ENCODE data around the gene C10orf90. TPM values are rescaled to one million over a fixed set of nuclear protein-coding genes. Genes with fewer than 3 reads are reported as not detected.

The C10orf90 gene
- total RNA-seq, 1 donor from 2014 or later: not detected

DNA sequence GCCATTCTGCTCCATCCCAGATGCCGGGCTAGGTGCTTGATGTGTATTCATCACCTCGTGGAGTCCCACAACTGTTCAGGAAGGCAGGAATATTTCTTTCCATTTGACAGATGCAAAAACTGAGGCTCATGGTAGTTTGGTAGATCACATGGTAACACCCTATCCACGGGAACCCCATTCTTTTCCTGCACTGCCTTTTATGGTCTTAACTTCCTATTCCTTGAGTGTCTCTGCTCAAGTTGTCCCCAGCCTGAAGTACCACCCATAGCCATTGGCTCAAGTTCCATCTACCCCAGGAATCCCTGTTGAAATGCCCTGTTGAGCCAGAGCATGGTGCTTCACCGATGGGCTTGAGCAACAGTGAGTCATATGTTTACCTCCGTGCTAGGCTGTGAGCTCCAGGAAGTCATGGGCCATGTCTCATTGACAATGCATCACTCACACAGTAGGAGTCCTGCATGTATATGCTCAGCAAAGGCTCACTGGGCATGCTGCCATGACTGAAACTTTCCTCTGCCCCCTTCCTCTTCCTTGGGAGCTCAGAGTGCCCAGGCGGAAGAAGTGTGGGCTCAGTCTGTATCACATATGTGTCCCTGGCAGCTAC is 210.5 kb downstream of the C10orf90 start:
- H3K9me3 Mint-ChIP-seq: peaks cover 5% of the 10 kb centered on the region
- H3K36me3 Mint-ChIP-seq (ENCODE audit: low read depth): no peaks in the 10 kb centered on the region
- intact Hi-C loops (cut with micrococcal nuclease): no loop called here
- H3K27me3 Mint-ChIP-seq (ENCODE audit: insufficient read depth): no peaks in the 10 kb centered on the region
- H3K4me1 Mint-ChIP-seq (ENCODE audit: low read depth): no peaks in the 10 kb centered on the region
- no peak overlapping the region for H3K27ac Mint-ChIP-seq
- no peak overlapping the region for H3K4me3 Mint-ChIP-seq
- no peak for DNase-seq (ENCODE audit: low spot score)

DNA sequence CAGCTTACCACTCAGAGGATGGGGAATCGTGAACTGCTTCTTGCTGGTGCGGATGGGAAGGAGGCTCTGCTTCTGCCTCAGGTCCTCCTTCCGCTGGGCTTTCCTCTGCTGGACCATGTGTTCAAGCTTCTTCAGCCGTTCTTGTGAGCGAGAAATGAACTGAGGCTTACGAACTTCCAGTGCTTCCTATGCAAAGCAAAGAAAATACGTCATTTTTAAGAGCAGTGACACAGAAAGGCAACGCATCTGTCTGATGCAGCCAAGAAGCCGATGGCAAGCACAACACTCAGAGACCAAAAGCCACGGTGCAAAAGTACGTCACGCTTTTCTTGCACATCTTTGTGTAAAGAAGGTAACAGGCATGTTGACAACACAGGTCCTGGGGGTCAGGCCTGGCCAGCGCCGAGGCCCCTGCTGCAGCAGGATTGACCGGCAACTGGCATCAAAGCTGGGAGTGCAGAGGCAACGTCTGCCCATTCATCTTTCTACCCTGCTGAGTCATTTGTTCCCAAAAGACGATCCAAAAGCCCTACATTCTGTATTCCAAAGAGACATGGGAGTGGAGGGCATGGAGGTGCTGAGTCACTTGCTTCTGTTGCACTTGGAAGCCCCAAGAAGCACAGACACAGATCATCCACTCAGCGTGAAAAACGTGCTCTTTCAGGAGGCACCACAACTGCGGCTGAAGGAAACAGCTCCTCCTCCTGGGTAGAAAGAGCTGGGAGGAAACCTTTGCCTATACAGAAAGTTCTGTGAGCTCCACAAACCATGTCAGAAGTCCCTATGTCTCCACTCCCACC is 211.3 kb downstream of the C10orf90 start:
- no peaks in the 10 kb centered on the region for H3K36me3 Mint-ChIP-seq (ENCODE audit: low read depth)
- no peak overlapping the region for H3K4me3 Mint-ChIP-seq
- H3K27me3 Mint-ChIP-seq (ENCODE audit: insufficient read depth): no peaks in the 10 kb centered on the region
- no peaks in the 10 kb centered on the region for H3K4me1 Mint-ChIP-seq (ENCODE audit: low read depth)
- no peak for DNase-seq (ENCODE audit: low spot score)
- intact Hi-C loops (cut with micrococcal nuclease): no loop called here
- peaks cover 5% of the 10 kb centered on the region for H3K9me3 Mint-ChIP-seq
- no peak overlapping the region for H3K27ac Mint-ChIP-seq

DNA sequence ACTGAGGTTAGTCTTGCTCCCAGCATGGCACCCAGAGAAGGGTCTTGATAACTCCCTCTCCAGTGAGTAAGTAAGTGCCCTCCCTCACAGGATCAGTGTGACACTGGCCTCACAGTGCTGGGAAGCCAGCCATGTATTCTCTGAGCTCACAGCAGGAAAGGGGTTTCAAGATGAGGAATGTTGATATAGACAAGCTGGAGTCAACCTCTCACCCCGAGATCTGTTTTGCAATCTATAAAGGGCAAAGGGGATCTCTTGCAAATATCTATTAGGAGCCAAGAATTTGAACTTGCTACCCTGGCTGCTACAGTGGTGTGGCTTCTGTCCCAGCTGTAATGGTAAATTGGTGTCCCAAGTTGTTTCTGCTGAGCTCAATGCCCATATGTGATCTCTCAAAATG is 212.0 kb downstream of the C10orf90 start:
- no peak overlapping the region for H3K27ac Mint-ChIP-seq
- no peak overlapping the region for H3K4me3 Mint-ChIP-seq
- DNase-seq (ENCODE audit: low spot score): no peak
- intact Hi-C loops (cut with micrococcal nuclease): no loop called here
- H3K27me3 Mint-ChIP-seq (ENCODE audit: insufficient read depth): no peaks in the 10 kb centered on the region
- H3K9me3 Mint-ChIP-seq: peaks cover 5% of the 10 kb centered on the region
- no peaks in the 10 kb centered on the region for H3K4me1 Mint-ChIP-seq (ENCODE audit: low read depth)
- H3K36me3 Mint-ChIP-seq (ENCODE audit: low read depth): no peaks in the 10 kb centered on the region

DNA sequence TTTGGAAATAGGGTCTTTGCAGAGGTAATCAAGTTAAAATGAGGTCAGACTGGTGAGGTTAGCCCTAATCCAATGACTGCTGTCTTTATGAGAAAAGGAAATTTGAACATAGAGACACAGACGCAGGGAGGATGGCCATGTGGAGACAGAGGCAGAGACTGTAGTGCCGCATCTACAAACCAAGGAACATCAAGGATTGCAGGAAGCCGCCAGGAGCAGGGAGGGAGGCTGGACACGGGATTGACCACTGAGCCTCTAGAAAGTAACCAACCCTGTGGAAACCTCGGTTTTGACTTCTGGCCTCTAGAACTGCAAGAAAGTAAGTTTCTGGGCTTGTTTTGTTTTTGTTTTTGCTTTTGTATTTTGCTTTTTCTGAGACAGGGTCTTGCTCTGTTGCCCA is 213.9 kb downstream of the C10orf90 start:
- Mint-ChIP-seq H3K4me1 (ENCODE audit: low read depth) (no peaks in the 10 kb centered on the region), H3K36me3 (ENCODE audit: low read depth) (no peaks in the 10 kb centered on the region)

DNA sequence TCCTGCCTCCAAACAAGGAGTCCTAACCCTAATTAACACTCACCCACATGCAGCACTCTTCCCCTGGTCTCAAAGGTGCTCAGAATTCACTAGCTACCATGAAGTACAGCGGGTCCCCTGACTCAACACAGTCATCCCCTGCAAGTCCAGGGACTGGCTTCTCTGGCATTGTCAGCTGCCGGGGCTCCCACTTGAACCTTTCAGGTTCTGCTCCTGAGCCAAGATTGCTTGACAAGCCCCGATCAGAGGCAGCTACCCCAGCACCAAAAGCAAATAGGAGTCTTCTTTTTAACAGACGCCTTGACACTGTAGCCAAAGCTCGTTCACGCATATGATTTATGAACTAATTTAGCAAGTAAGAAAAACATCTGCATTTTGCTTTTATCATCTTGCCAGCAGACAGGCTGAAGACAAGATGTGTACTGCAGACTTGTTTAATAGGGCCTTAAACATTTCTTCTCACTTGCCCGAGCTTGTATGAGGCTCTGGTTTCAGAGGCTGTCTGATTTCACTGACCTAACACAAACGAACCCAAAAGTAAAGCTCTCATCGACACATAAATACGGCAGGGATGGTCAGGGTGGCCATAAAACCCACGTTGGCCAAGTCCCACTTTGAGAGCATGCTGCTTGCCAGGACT is 214.6 kb downstream of the C10orf90 start:
- H3K36me3 Mint-ChIP-seq (ENCODE audit: low read depth): no peaks in the 10 kb centered on the region

More for the DNA sequence above, 213.9 kb downstream of the C10orf90 start:
- no peak for DNase-seq (ENCODE audit: low spot score)
- Mint-ChIP-seq H3K27ac (no peak overlapping the region), H3K4me3 (no peak overlapping the region), H3K9me3 (no peaks in the 10 kb centered on the region), H3K27me3 (ENCODE audit: insufficient read depth) (no peaks in the 10 kb centered on the region)
- intact Hi-C loops (cut with micrococcal nuclease): no loop called here

DNA sequence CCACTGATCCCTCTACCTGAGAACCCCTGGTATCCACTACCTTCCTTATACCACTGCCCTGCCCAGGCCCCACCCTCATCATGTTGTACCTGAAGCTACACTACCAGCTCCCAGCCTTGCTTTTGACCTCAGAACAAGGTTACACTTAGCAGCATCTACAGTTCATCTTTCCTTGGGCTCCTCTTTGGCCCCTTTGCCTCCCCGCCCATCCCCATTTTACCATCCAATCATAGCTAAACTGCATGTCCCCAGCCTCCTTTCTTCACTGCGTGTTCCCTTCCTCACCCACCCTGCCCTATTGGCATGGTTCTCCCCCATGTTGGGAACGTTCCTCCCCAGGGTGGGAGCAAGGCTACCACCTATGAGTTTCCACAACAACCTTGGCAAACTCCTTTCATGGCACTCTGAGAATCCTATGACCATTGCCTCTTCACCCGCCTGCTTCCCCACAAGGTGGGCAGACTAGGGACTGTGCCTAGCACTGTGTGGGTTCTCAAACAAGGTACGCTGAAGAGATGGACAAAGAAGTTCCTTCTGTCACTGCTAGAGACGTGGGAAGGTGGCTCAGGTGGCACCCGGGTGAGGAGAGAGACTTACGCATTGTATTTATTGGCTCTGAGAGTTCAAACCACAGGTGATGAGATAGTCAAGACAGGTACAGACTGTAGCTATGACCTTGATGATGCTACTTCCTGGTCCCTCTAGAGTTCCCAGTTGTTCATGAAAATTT is 215.3 kb downstream of the C10orf90 start:
- H3K4me3 Mint-ChIP-seq: no peak overlapping the region
- DNase-seq (ENCODE audit: low spot score): no peak
- H3K9me3 Mint-ChIP-seq: no peaks in the 10 kb centered on the region
- no peaks in the 10 kb centered on the region for H3K27me3 Mint-ChIP-seq (ENCODE audit: insufficient read depth)
- intact Hi-C loops (cut with micrococcal nuclease): no loop called here
- no peaks in the 10 kb centered on the region for H3K4me1 Mint-ChIP-seq (ENCODE audit: low read depth)
- no peaks in the 10 kb centered on the region for H3K36me3 Mint-ChIP-seq (ENCODE audit: low read depth)
- H3K27ac Mint-ChIP-seq: no peak overlapping the region

More for the DNA sequence above, 214.6 kb downstream of the C10orf90 start:
- Mint-ChIP-seq H3K27me3 (ENCODE audit: insufficient read depth) (no peaks in the 10 kb centered on the region), H3K4me3 (no peak overlapping the region), H3K9me3 (no peaks in the 10 kb centered on the region), H3K4me1 (ENCODE audit: low read depth) (no peaks in the 10 kb centered on the region), H3K27ac (no peak overlapping the region)
- no peak for DNase-seq (ENCODE audit: low spot score)
- intact Hi-C loops (cut with micrococcal nuclease): no loop called here

DNA sequence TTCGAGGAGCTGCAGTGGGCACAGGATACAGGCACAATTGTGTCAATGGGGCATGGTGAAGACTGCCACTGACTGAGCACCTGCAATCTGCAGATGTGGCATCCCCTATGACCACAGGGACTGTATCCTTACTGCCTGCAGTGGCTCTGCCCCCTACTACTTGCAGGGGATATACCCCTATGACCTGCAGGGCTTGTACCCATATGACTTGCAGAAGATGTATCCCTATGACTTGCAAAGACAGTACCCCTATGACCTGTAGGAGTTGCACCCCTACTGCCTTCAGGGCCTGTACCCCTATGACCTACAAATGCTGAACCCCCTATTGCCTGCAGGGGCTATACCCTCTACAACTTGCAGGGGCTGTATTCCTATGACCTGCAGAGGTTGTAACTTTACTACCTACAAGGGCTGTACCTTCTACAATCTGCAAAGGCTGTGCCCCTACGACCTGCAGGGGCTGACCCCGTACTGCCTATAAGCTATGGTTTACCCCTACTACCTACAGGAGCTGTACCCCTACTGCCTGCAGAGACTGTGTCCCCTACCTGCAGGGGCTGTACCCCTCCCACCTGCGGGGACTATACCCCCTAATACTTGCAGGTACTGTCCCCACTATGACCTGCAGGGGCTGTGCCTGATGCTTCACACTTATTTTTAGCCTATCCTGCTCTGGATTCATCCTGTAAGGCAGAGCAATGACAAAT is 216.3 kb downstream of the C10orf90 start:
- Mint-ChIP-seq H3K9me3 (no peaks in the 10 kb centered on the region), H3K4me3 (no peak overlapping the region), H3K36me3 (ENCODE audit: low read depth) (no peaks in the 10 kb centered on the region), H3K27ac (no peak overlapping the region), H3K27me3 (ENCODE audit: insufficient read depth) (no peaks in the 10 kb centered on the region), H3K4me1 (ENCODE audit: low read depth) (no peaks in the 10 kb centered on the region)
- intact Hi-C loops (cut with micrococcal nuclease): no loop called here
- no peak for DNase-seq (ENCODE audit: low spot score)

DNA sequence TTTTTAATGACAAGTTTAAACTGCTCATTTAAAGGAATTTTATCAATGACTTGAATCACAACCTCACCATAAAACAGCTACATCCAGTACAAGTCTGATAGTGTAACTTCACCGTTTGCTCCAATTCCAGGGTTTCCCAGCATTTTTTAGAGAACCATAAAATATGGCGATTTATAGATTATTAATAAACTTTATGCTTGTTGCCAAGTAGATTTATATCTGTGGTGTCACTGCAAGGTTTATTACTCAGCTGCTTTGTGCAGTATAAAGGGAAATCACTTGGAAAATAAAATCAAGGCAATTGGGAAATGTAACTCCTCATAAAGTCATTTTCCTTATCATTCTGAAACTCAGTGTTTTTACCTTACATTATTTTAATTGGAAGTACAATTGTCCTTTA is 218.2 kb downstream of the C10orf90 start:
- Mint-ChIP-seq H3K4me1 (ENCODE audit: low read depth) (no peaks in the 10 kb centered on the region), H3K36me3 (ENCODE audit: low read depth) (no peaks in the 10 kb centered on the region), H3K27ac (no peak overlapping the region), H3K27me3 (ENCODE audit: insufficient read depth) (no peaks in the 10 kb centered on the region), H3K9me3 (no peaks in the 10 kb centered on the region), H3K4me3 (no peak overlapping the region)
- intact Hi-C loops (cut with micrococcal nuclease): no loop called here
- DNase-seq (ENCODE audit: low spot score): no peak

DNA sequence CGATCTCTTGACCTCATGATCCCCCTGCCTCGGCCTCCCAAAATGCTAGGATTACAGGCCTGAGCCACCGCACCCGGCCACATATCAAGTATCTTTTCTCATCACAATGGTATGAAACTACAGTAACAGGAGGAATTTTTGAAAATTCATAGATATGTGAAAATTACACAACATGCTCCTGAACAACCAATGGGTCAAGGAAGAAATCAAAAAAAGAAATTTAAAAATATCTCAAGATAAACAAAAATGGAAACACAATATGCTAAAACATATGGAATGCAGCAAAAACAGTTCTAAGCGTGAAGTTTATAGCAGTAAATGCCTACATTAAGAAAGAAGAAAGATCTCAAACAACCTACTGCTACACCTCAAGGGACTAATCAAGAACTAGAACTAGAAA is 222.4 kb downstream of the C10orf90 start:
- DNase-seq (ENCODE audit: low spot score): no peak
- intact Hi-C loops (cut with micrococcal nuclease): no loop called here
- H3K27me3 Mint-ChIP-seq (ENCODE audit: insufficient read depth): no peaks in the 10 kb centered on the region
- no peak overlapping the region for H3K4me3 Mint-ChIP-seq
- no peak overlapping the region for H3K27ac Mint-ChIP-seq
- no peaks in the 10 kb centered on the region for H3K4me1 Mint-ChIP-seq (ENCODE audit: low read depth)
- H3K36me3 Mint-ChIP-seq (ENCODE audit: low read depth): no peaks in the 10 kb centered on the region
- H3K9me3 Mint-ChIP-seq: no peaks in the 10 kb centered on the region

DNA sequence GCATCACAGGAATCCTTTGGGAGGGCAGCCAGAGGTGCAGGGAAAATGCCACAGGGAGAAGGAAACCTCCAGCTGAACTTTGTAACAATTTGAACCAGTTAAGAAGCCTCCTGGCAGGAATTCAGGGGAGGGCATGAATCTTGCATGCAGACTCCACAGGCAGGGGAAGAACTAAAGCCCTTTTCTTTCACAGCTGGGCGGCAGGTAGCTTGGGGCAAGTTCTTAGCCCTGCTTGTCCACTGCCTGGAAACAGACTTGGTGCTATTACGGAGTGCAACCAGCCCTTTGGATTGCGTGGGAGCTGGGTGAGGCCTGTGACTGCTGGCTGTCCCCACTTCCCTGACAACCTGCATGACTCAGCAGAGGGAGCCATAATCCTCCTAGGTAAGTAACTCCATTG is 230.6 kb downstream of the C10orf90 start:
- no peak overlapping the region for H3K4me3 Mint-ChIP-seq
- no peaks in the 10 kb centered on the region for H3K27me3 Mint-ChIP-seq (ENCODE audit: insufficient read depth)
- H3K4me1 Mint-ChIP-seq (ENCODE audit: low read depth): no peaks in the 10 kb centered on the region
- no peak overlapping the region for H3K27ac Mint-ChIP-seq
- no peak for DNase-seq (ENCODE audit: low spot score)
- intact Hi-C loops (cut with micrococcal nuclease): no loop called here
- no peaks in the 10 kb centered on the region for H3K9me3 Mint-ChIP-seq
- H3K36me3 Mint-ChIP-seq (ENCODE audit: low read depth): no peaks in the 10 kb centered on the region

DNA sequence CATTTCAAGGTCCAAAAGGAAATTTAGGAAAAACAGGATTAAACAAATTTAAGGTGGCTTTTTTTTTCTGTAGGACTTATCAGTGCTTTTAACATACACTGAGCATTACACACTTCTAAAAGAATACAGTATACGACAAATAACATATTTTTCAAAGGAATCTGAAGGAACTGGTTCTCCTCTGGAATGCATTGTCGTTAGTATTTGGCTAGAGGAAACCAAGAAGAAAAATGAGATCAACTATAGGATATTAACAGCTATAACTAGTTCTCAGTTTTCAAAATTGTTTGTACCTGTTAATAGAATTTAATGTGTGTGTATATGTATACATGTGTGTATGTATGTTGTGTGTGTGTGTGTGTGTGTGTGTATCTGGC is 232.1 kb downstream of the C10orf90 start:
- intact Hi-C loops (cut with micrococcal nuclease): no loop called here
- Mint-ChIP-seq H3K4me1 (ENCODE audit: low read depth) (no peaks in the 10 kb centered on the region), H3K27me3 (ENCODE audit: insufficient read depth) (no peaks in the 10 kb centered on the region), H3K27ac (no peak overlapping the region), H3K36me3 (ENCODE audit: low read depth) (no peaks in the 10 kb centered on the region), H3K4me3 (no peak overlapping the region), H3K9me3 (peaks cover 3% of the 10 kb centered on the region)
- no peak for DNase-seq (ENCODE audit: low spot score)

DNA sequence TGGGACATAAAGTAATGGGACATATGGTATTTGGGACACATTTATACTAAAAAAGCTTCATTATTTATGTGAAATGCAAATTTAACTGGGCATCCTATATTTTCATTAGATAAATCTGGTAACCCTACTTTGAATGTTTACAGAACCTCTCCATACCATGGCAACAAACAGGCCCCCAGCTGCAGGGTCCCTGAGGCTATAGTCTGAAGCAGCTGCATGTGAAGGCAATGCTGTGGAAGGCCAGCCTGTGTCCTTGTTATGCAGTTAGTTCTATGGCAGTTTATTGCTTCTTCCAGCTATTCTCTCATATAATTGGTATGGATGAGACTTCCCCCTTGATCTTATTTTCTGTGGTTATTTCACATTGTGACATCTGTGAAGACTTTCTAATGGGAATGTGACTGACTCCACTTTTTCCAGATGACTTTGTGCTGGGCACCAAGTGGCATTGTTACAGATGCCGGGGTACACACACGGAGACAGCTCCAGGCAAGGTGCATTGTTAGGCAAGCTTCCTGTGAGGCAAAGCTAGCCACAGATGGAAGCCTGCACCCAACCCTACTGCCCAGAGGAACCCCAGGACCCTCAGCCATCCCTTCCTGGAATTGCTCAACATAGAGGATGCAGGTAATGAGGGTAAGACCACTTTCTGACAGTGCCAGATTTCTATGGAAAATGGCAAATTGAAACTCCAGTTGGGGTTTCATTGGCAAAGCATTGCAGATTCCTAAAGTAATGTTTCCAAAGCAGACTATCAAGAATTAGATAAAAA is 232.7 kb downstream of the C10orf90 start:
- Mint-ChIP-seq H3K36me3 (ENCODE audit: low read depth) (no peaks in the 10 kb centered on the region), H3K4me3 (no peak overlapping the region), H3K27ac (no peak overlapping the region), H3K4me1 (ENCODE audit: low read depth) (no peaks in the 10 kb centered on the region), H3K9me3 (peaks cover 3% of the 10 kb centered on the region), H3K27me3 (ENCODE audit: insufficient read depth) (no peaks in the 10 kb centered on the region)
- intact Hi-C loops (cut with micrococcal nuclease): no loop called here
- DNase-seq (ENCODE audit: low spot score): no peak

Data from activated T-helper 1 cell treated with anti-CD3 and anti-CD28 coated beads, Interleukin-12 subunit alpha, Interleukin-12 subunit beta, Interleukin-2, Interleukin-4 antibody, amounts not matched to agents 30 ng/mL and 10 ng/mL and 1 ng/mL, durations not matched to agents 14 hours and 24 hours and 36 hours (primary cell).